Cardiac muscle cell (in vitro differentiated cells and primary cell): Measurements from ENCODE around the gene CLTB. TPM values are rescaled to one million over a fixed set of nuclear protein-coding genes. Genes with fewer than 3 reads are reported as not detected.
A peak's percentile ranks its signal among the peaks of the same experiment; 100 is the strongest.

Experiments used
- DNase-seq, 2 donors: peaks; one replicate each; pipeline versions ENCODE4 v3.0.0 to v3.0.0-alpha.2; 2010 to 2017; ENCODE audit warnings: low read depth in 1 of 2, low spot score in 1 of 2
- H3K27ac ChIP-seq: fragments of 200-600 bp; sonication (generic); 2 replicates; pipeline ENCODE4 v1.5.1; 2016
- H3K27me3 ChIP-seq: fragments of 200-600 bp; sonication (generic); 2 replicates; pipeline ENCODE4 v1.6.0; 2016; ENCODE audit warnings: control low read depth
- H3K36me3 ChIP-seq: fragments of 200-600 bp; sonication (generic); 2 replicates; pipeline ENCODE4 v1.5.1; 2016; ENCODE audit warnings: control low read depth
- H3K4me1 ChIP-seq: fragments of 200-600 bp; sonication (generic); 2 replicates; pipeline ENCODE4 v1.8.1; 2017; ENCODE audit warnings: low read depth, mild to moderate bottlenecking, mixed run types
- H3K4me3 ChIP-seq: fragments of 200-600 bp; sonication (generic); 2 replicates; pipeline ENCODE4 v1.5.1; 2016; ENCODE audit warnings: mild to moderate bottlenecking
- H3K9me3 ChIP-seq: fragments of 200-600 bp; sonication (generic); 2 replicates; pipeline ENCODE4 v1.5.1; 2017; ENCODE audit warnings: low read depth, mild to moderate bottlenecking, control low read depth
- CTCF ChIP-seq: IDR thresholded peaks from 2 replicates; pipeline ENCODE4 v1.5.1; 2012; ENCODE audit warnings: low read depth, mild to moderate bottlenecking, low read length
- polyA plus RNA-seq: library from polyadenylated mRNA; unstranded; fragments of >200 nt; fragmentation: Nextera tagmentation; extraction: Ambion mirVana; gene quantifications from 2 replicates; pipeline ENCODE4 v1.2.1, GENCODE V29; 2016
- total RNA-seq: library from RNA; depleted of rRNA; stranded (reverse); fragments of >200 nt; gene quantifications from 2 replicates; pipeline ENCODE4 v1.2.3, GENCODE V29; 2016

The CLTB gene
- total and polyA plus RNA-seq, 2 experiments from 2014 or later, result 187 to 222 TPM

GRCh38 chr5:176413709-176414191 lies 2.6 kb downstream of the CLTB start:
- Histone ChIP-seq H3K9me3 (no peaks in the 10 kb centered on the region), H3K36me3 (no peaks in the 10 kb centered on the region), H3K27ac (peak overlapping the region; percentile 43), H3K27me3 (no peaks in the 10 kb centered on the region), H3K4me1 (peaks cover 10% of the 10 kb centered on the region), H3K4me3 (no peak overlapping the region)
- no peak for DNase-seq
- no peak for TF ChIP-seq CTCF

GRCh38 chr5:176413255-176413565 lies 3.1 kb downstream of the CLTB start:
- Histone ChIP-seq H3K27ac (peak overlapping the region; percentile 43), H3K36me3 (no peaks in the 10 kb centered on the region), H3K27me3 (no peaks in the 10 kb centered on the region), H3K4me3 (no peak overlapping the region), H3K9me3 (no peaks in the 10 kb centered on the region), H3K4me1 (peaks cover 10% of the 10 kb centered on the region)
- no peak for DNase-seq
- TF ChIP-seq CTCF, result no peak

DNA sequence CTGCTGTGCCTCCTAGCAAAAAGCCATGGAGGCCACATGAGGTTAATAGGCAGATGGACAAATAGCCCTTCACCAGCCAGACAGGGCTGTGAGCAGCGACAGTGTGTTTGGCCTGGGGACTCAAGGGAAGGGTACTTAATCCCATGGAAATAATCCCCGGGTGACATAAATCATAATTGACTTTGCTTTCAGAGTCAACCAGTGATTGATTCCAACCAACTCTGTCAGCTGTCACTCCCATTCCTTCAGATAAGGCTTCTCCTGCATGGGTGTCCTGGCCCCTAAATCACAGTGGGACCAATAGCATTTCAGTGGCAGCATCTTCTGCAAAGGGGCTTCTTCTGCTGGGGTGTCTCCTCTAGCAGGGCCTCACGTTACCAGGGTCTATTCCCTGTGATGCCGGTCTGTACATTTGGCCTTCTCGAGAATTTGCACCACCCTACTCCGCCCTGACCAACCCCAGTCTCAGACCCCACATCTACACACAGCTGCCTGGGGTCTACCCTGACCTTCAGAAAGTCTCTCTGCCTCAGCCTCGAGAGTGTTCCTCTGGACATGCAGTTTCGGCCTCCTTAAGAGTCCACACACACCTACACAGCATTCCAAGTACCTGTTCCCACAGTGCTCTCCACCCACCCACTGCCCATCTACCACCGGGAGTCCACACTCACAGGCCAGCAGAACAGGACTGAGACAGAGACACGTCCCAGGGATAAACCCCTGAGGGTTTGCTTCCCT lies 3.7 kb downstream of the CLTB start:
- Histone ChIP-seq H3K27me3 (no peaks in the 10 kb centered on the region), H3K9me3 (no peaks in the 10 kb centered on the region), H3K27ac (peak overlapping the region; percentile 43), H3K4me1 (peaks cover 10% of the 10 kb centered on the region), H3K4me3 (no peak overlapping the region), H3K36me3 (no peaks in the 10 kb centered on the region)
- TF ChIP-seq CTCF, result no peak
- DNase-seq, result no peak

GRCh38 chr5:176410486-176411180 lies 5.7 kb downstream of the CLTB start:
- Histone ChIP-seq H3K4me1 (peaks cover 9% of the 10 kb centered on the region), H3K9me3 (no peaks in the 10 kb centered on the region), H3K36me3 (no peaks in the 10 kb centered on the region), H3K4me3 (no peak overlapping the region), H3K27ac (no peak overlapping the region), H3K27me3 (no peaks in the 10 kb centered on the region)
- TF ChIP-seq CTCF, result no peak
- DNase-seq, result no peak

DNA sequence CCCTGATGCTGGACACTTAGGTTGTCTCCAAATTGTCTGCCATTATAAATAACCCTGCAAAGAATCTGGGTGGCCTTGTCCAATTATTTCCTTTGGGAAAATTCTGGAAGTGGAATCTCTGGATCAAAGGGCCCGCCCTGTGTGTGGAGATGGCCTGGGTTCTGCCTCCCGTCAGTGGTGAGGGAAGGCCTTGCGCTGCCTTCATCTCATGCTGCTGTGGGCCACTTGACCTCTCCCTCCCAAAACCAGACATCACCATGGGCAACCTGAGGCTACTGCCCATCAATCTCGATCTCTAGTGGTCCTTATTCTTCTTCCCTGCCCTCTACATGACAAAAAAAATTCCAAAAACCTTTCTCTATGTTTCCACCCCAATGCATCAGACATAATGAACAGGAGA lies 6.6 kb downstream of the CLTB start:
- peaks cover under 1% of the 10 kb centered on the region for H3K4me1 ChIP-seq
- H3K4me3 ChIP-seq, result no peak overlapping the region
- TF ChIP-seq CTCF, result no peak
- no peak overlapping the region for H3K27ac ChIP-seq
- H3K36me3 ChIP-seq, result no peaks in the 10 kb centered on the region
- no peak for DNase-seq
- H3K27me3 ChIP-seq, result no peaks in the 10 kb centered on the region
- no peaks in the 10 kb centered on the region for H3K9me3 ChIP-seq
